GM15510 (cell line): Measurements from ENCODE around the gene FAM162A.

Experiments used
- POLR2A ChIP-seq: IDR thresholded peaks from 3 replicates; pipeline ENCODE4 v1.6.1; 2011; ENCODE audit warnings: borderline replicate concordance; ENCODE audit not compliant: insufficient read length; ENCODE audit errors: extremely low read depth

Gene FAM162A

GRCh38 chr3:122406198-122406597 is 22.2 kb downstream of the FAM162A start:
- no peak for TF ChIP-seq POLR2A

GRCh38 chr3:122407946-122408345 is 24.0 kb downstream of the FAM162A start:
- TF ChIP-seq POLR2A: no peak

GRCh38 chr3:122409446-122409845 is 25.5 kb downstream of the FAM162A start:
- TF ChIP-seq POLR2A: no peak

- no peak for TF ChIP-seq POLR2A
Measured at GRCh38 chr3:122410111-122410510, 26.1 kb downstream of the FAM162A start.

- no peak for TF ChIP-seq POLR2A
Measured at GRCh38 chr3:122410639-122411038, 26.7 kb downstream of the FAM162A start.

GRCh38 chr3:122414391-122414790 is 30.4 kb downstream of the FAM162A start:
- no peak for TF ChIP-seq POLR2A

GRCh38 chr3:122415104-122415744 is 31.2 kb downstream of the FAM162A start:
- TF ChIP-seq POLR2A: no peak

GRCh38 chr3:122415762-122416654 is 32.0 kb downstream of the FAM162A start, which contains the start of gene WDR5B:
TSS of gene WDR5B (minus strand) at chr3:122416062. CDS start at chr3:122415528, 534 bp downstream.
- TF ChIP-seq POLR2A: peak; percentile 79

- no peak for TF ChIP-seq POLR2A
Measured at GRCh38 chr3:122416966-122417365, 33.0 kb downstream of the FAM162A start.

- no peak for TF ChIP-seq POLR2A
Measured at GRCh38 chr3:122421101-122421500, 37.1 kb downstream of the FAM162A start.

GRCh38 chr3:122421836-122422235 is 37.9 kb downstream of the FAM162A start:
- TF ChIP-seq POLR2A: no peak

GRCh38 chr3:122427857-122428471 is 44.0 kb downstream of the FAM162A start:
- no peak for TF ChIP-seq POLR2A

- TF ChIP-seq POLR2A: no peak
Measured at GRCh38 chr3:122430371-122430770, 46.4 kb downstream of the FAM162A start.

- TF ChIP-seq POLR2A: no peak
Measured at GRCh38 chr3:122435950-122436349, 52.0 kb downstream of the FAM162A start.

GRCh38 chr3:122443090-122443489 is 59.1 kb downstream of the FAM162A start:
- no peak for TF ChIP-seq POLR2A

GRCh38 chr3:122451371-122451770 is 67.4 kb downstream of the FAM162A start:
- no peak for TF ChIP-seq POLR2A

GRCh38 chr3:122456074-122456473 is 72.1 kb downstream of the FAM162A start:
- no peak for TF ChIP-seq POLR2A
